Measurements from ENCODE around the gene GNB3. TPM values are rescaled to one million over a fixed set of nuclear protein-coding genes. Genes with fewer than 3 reads are reported as not detected.

Gene GNB3
- total RNA-seq, 1 donor from 2014 or later = 5.2 TPM

DNA sequence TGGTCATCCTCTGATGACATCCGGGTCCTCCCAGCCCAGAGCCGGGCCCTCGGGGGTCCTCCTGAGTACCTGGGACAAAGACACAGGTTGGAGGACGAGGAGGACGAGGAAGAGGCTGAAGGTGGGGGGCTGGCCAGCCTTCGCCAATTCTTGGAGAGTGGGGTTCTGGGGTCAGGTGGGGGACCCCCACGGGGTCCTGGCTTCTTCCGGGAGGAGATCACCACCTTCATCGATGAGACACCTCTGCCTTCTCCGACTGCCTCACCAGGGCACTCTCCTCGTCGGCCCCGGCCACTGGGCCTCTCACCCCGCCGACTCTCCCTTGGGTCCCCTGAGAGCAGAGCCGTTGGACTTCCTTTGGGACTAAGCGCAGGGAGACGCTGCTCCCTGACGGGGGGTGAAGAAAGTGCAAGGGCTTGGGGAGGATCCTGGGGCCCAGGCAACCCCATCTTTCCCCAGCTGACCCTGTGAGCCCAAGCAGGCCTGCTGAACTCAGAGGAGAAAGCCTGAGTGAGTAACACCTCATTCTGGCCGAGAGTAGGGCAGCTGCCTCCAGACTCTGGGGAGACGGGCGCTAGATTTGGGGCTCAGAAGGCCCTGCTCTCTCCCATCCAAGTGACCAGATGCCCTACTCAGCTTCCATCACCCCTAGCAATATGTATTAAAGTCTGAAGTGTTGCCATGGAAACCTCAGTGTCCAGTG is 13.8 kb upstream of the GNB3 start:
- H3K4me3 ChIP-seq = peak overlapping the region in 1 of 2 donors; percentile 90
- H3K9me3 ChIP-seq = no peaks in the 10 kb centered on the region
- H3K36me3 ChIP-seq = no peaks in the 10 kb centered on the region
- H3K27me3 ChIP-seq = no peaks in the 10 kb centered on the region
- no peak for DNase-seq (ENCODE audit: extremely low spot score in 2 of 2)
- H3K27ac ChIP-seq = peak overlapping the region; percentile 92
- intact Hi-C loops (cut with DNase I) = loop anchor here (2.0 to 5.0 kb wide), 4 partner anchors 48 to 210 kb away; partner anchors contain the start of genes MLF2 and PTMS
- TF ChIP-seq POLR2A (IDR thresholded peaks at IDR 0.05) = no peak
- TF ChIP-seq, protein P1, sequence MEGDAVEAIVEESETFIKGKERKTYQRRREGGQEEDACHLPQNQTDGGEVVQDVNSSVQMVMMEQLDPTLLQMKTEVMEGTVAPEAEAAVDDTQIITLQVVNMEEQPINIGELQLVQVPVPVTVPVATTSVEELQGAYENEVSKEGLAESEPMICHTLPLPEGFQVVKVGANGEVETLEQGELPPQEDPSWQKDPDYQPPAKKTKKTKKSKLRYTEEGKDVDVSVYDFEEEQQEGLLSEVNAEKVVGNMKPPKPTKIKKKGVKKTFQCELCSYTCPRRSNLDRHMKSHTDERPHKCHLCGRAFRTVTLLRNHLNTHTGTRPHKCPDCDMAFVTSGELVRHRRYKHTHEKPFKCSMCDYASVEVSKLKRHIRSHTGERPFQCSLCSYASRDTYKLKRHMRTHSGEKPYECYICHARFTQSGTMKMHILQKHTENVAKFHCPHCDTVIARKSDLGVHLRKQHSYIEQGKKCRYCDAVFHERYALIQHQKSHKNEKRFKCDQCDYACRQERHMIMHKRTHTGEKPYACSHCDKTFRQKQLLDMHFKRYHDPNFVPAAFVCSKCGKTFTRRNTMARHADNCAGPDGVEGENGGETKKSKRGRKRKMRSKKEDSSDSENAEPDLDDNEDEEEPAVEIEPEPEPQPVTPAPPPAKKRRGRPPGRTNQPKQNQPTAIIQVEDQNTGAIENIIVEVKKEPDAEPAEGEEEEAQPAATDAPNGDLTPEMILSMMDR (IDR thresholded peaks at IDR 0.05) = no peak
- TF ChIP-seq POLR2AphosphoS5 (IDR thresholded peaks at IDR 0.05; ENCODE audit: insufficient read depth in 1 of 2, low read depth in 1 of 2) = no peak
- peaks cover 51% of the 10 kb centered on the region for H3K4me1 ChIP-seq

DNA sequence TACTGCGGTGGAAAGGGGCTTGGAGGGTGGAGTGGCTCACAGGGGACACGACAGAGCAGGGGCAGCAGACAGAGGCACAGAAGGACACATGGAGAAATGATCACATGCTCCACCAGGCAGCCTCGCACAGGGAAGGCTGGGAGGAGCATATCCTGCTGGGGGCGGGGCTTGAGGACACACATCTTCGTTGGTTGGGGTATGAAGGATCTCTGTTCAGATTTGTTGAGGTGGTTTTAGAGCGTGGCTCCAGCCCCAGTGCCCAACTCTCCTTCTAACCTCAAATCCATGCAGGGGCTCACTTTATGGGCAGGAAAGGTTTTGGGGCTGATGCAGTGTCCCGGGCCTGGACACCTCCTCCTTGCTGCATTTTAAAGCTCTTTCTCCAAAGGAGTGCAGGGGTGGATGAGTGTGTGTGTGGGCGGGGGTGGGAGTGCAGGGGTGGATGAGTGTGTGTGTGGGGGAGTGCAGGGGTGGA is 13.3 kb upstream of the GNB3 start:
- Histone ChIP-seq H3K4me3 (peak overlapping the region; percentile 90), H3K27ac (peak overlapping the region; percentile 92), H3K4me1 (peaks cover 45% of the 10 kb centered on the region), H3K36me3 (no peaks in the 10 kb centered on the region), H3K27me3 (no peaks in the 10 kb centered on the region), H3K9me3 (no peaks in the 10 kb centered on the region)
- intact Hi-C loops (cut with DNase I) = loop anchor here (2.0 to 5.0 kb wide), 4 partner anchors 49 to 210 kb away; partner anchors contain the start of genes MLF2 and PTMS
- TF ChIP-seq POLR2A (IDR thresholded peaks at IDR 0.05) (no peak), POLR2AphosphoS5 (IDR thresholded peaks at IDR 0.05; ENCODE audit: insufficient read depth in 1 of 2, low read depth in 1 of 2) (peak; percentile 41 to 68)
- DNase-seq (ENCODE audit: extremely low spot score in 2 of 2) = peak in 1 of 2 donors; percentile 95

DNA sequence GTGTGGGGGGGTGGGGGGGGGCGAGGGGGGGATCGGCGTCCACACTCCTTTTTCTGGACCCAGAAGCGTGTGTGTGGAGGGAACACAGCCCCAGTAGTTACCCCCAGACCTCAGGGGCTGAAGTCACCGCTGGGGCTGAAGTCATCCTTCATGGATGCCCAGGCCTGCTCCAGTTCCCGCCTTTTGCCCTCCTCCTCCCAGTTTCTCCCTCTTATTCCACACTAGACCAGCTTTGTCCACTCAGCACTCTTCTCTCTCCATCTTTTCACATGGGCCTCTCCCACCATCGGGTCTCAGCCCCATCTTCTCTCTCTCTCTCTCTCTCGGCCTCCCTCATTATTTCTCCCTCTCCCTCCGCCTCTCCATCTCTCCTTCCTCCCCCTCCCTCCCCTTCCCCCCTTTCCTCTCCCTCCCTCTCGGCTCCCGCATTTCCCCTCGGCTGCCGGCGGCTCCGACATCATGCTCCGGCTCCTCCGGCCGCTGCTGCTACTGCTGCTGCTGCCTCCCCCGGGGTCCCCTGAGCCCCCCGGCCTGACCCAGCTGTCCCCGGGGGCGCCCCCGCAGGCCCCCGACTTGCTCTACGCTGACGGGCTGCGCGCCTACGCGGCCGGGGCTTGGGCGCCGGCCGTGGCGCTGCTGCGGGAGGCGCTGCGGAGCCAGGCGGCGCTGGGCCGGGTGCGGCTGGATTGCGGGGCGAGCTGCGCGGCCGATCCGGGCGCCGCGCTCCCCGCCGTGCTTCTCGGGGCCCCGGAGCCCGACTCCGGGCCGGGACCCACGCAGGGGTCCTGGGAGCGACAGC is 12.5 kb upstream of the GNB3 start, which contains the start of gene P3H3:
TSS of gene P3H3 (plus strand) at position 426 of the 799 bp plus-strand sequence. CDS start at position 460, 34 bp downstream.
- Histone ChIP-seq H3K4me1 (peaks cover 43% of the 10 kb centered on the region), H3K27me3 (no peaks in the 10 kb centered on the region), H3K4me3 (peak within 1 kb of the TSS; percentile 90), H3K27ac (peak within 1 kb of the TSS; percentile 92), H3K36me3 (no peaks in the 10 kb centered on the region), H3K9me3 (no peaks in the 10 kb centered on the region)
- peak in 1 of 2 donors; percentile 7 for TF ChIP-seq POLR2A (IDR thresholded peaks at IDR 0.05)
- TF ChIP-seq, protein P1 (IDR thresholded peaks at IDR 0.05) = no peak
- intact Hi-C loops (cut with DNase I) = loop anchor here (2.0 to 5.0 kb wide), 4 partner anchors 49 to 211 kb away; partner anchors contain the start of genes MLF2 and PTMS
- no peak for DNase-seq (ENCODE audit: extremely low spot score in 2 of 2)

DNA sequence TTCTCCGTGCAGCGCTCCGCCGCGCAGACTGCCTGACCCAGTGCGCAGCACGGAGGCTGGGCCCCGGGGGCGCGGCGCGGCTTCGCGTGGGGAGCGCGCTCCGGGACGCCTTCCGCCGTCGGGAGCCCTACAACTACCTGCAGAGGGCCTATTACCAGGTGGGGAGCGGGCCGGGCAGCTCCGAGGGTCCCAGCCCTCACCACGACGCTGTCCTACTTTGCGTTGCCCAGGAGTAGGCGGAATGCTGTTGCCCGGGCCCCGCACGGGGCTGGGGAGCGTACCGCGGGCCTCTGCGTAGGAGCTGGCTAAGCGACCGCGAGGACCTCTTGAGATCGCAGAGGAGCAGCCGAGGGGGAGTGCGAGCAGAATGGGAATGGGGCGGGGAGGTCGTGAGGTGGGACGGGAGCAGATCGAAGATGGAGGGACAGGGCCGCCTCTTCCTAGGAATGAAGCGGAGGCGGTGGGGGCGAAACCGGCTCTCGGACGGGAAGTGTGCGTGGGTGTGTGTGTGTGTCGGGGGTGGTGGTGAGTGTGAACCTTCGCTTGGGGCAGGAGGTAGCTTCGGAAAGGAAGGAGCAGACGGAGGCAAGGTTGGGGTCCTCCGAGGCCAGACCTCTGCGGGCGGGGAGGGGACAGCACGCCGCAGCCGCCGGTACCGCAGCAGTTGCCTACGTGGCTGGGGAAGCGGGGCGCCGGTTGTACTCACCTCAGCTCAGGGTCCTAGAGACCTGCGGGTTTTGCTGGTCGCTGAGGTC is 11.8 kb upstream of the GNB3 start:
- H3K27ac ChIP-seq = peak overlapping the region; percentile 92
- peaks cover 0 to 6% of the 10 kb centered on the region in 2 donors for H3K36me3 ChIP-seq
- intact Hi-C loops (cut with DNase I) = loop anchor here (5.0 kb wide), 3 partner anchors 62 to 212 kb away; partner anchors contain the start of genes MLF2 and PTMS
- no peak for TF ChIP-seq POLR2A (IDR thresholded peaks at IDR 0.05)
- TF ChIP-seq POLR2AphosphoS5 (IDR thresholded peaks at IDR 0.05; ENCODE audit: insufficient read depth in 1 of 2, low read depth in 1 of 2) = peak in 1 of 2 donors; percentile 67
- H3K4me1 ChIP-seq = peaks cover 43% of the 10 kb centered on the region
- no peaks in the 10 kb centered on the region for H3K27me3 ChIP-seq
- no peak for DNase-seq (ENCODE audit: extremely low spot score in 2 of 2)
- H3K4me3 ChIP-seq = peak overlapping the region; percentile 90
- no peaks in the 10 kb centered on the region for H3K9me3 ChIP-seq

DNA sequence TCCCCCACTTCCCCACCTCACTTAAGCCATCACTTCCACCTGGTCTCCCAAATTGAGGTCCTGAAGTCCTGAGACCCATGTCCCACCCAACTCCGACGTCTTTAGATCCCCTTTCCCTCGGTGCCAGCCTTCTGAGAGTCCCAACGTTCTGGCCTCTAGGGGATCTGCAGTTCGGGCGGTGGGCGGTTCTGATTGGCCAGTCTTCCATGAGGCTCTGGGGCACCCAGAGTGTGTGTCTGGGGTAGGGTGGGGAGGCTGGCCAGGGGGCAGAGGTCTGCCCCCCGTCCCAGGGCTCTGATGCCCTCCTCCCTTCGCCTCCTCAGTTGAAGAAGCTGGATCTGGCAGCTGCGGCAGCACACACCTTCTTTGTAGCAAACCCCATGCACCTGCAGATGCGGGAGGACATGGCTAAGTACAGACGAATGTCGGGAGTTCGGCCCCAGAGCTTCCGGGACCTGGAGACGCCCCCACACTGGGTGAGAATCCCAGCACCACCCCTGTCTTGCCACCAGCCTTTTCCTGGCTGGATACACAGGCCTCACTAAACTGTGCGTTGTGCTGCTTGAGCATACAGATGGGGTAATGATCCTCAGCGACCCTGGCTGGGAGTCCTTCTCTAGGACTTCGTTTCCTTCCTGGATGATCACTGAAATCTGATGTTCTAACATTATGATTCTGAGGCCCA is 11.0 kb upstream of the GNB3 start:
- peaks cover 42% of the 10 kb centered on the region for H3K4me1 ChIP-seq
- peak overlapping the region; percentile 90 for H3K4me3 ChIP-seq
- H3K9me3 ChIP-seq = no peaks in the 10 kb centered on the region
- no peaks in the 10 kb centered on the region for H3K27me3 ChIP-seq
- no peak for TF ChIP-seq POLR2AphosphoS5 (IDR thresholded peaks at IDR 0.05; ENCODE audit: insufficient read depth in 1 of 2, low read depth in 1 of 2)
- TF ChIP-seq, protein P1 (IDR thresholded peaks at IDR 0.05) = no peak
- no peak for TF ChIP-seq POLR2A (IDR thresholded peaks at IDR 0.05)
- peaks cover 0 to 9% of the 10 kb centered on the region in 2 donors for H3K36me3 ChIP-seq
- no peak for DNase-seq (ENCODE audit: extremely low spot score in 2 of 2)
- peak overlapping the region; percentile 92 for H3K27ac ChIP-seq
- intact Hi-C loops (cut with DNase I) = loop anchor here (5.0 kb wide), 3 partner anchors 62 to 212 kb away; partner anchors contain the start of genes MLF2 and PTMS
